HG02973 (cell line): ENCODE data around the gene NAT9.

ENCODE experiments used
- ATAC-seq: cut with Tn5 transposase; IDR thresholded peaks from one replicate; pipeline ENCODE4 v1.9.1; 2021; ENCODE audit warnings: moderate library complexity; ENCODE audit not compliant: unreplicated experiment

NAT9 gene, protein sequence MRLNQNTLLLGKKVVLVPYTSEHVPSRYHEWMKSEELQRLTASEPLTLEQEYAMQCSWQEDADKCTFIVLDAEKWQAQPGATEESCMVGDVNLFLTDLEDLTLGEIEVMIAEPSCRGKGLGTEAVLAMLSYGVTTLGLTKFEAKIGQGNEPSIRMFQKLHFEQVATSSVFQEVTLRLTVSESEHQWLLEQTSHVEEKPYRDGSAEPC

DNA sequence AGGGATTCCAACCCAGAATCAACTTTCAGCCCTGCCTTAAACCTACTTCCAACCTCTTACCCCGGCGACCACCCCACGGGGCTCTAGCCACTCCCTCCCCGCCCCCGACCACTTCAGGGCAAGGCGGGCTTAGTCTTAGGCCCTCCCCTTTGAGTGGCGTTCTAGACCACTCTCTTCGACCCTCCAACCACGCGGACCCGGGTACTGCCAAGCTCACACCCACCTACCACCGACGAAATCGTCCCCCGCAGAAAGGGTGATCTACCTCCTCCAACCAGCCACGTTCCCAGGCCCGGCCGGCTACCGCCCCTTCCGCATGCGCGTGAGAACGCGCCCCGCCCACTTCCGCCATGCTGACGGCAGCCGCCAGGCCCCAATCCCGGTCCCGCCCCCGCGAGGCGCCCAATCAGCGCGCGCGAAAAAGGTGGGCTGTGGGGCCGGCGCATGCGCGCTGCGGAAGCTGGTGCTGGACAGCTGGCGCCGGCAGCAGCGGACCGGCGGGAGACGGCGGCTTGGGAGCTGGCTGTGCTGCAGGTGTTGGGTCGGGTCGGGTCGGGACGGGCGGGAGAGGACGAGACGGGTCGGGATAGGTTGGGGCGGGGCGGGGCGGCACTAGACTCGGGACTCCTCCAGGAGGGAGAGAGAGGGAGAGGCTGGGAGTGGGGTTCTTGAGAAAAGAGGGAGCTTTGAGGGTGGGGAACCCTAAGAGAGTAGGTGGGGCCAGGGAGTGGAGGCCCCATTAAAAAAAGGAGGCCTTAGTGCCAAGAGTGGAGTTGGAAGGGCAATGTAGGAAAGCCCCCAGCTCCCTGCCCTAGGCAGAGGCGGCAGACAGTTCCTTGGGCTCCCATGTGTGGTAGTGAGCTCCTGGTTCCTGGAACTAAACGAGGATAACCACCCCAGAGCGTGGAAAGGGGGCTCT, at the start of gene NAT9:
TSS of gene NAT9 (minus strand) at position 302 of the 919 bp plus-strand sequence. CDS start 647 bp downstream, outside the sequence.
- peak; percentile 55 for ATAC-seq

DNA sequence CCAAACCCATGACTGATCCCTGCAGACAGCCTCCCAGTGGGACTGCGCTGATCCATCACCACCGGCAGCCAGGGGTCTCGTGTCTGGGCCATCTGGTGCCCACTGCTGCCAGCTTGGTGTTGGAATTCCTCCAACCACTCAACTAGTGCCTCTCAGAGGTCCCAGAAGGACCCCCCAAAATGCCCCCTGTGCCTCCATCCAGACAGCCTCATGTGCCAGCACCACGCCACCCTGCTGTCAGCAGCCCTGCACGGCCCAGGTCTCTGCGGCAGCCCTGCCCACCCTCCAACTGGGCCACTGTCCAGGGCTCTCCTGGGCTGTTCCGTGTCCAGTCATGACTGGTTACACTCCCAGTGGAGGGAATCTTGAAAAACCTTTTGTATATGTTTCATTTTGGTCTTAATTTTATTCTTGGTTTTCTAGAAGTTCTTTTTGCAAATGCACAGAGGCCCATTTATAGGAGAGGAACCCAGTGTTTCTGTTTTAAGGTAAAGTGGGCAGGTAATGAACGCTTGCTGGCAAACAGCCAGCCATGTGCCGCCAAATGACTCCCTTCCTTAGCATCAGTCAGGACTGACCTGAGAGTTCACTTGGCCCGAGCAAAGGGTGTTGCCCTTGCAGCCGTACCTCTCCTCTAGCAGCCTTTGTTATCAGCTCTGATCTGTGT, 48.9 kb upstream of the NAT9 start:
- ATAC-seq: no peak

DNA sequence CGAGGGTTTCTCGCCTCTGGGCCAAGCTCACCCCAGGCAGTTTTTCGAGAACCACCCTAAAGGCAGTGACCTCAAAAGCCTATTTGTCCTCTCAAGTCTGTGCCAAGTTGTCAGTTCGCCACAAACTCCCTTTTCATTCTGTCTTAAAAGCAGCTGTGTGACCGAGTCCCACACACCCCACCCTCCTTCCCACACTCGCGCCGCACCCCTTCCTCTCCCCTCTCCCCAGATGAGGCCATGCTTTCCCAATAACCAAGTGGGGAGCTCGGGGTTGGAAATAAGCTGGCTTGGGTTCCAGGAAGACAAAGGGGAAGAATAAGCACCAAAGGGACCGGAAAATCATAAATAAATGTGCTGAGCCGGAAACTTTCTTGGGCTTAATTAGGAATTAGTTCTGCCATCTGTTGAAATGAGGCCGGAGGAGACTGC, 46.8 kb upstream of the NAT9 start:
- ATAC-seq: no peak

DNA sequence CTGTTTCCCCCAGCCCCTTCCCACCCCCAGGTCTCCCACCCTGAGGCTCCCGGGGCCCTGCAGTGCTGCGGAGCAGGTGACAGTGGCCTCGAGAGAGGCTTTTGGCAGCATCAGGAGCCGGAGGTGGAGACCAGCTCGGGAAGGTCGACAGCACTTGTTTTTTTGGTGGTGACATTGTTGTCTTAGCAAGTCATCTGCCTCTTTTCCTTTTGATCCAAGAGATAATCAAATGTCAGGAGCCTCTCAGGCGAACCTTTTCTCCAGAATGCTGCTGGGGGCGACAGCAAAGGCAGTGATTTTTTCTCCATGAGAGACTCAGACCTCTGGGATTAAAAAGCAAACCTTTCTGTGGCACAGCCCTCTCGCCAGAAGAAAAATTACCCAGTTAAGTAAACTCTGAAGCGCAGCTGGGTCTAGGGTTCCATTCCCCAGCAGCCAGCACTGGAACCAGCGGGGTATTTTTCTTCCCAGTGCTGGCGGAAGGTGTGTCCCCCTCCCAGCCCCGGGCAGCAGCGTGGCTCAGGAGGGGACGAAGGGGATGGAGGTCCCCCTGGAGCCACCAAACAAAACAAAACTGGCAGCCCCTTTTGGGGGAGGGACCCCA, 46.3 kb upstream of the NAT9 start:
- no peak for ATAC-seq

DNA sequence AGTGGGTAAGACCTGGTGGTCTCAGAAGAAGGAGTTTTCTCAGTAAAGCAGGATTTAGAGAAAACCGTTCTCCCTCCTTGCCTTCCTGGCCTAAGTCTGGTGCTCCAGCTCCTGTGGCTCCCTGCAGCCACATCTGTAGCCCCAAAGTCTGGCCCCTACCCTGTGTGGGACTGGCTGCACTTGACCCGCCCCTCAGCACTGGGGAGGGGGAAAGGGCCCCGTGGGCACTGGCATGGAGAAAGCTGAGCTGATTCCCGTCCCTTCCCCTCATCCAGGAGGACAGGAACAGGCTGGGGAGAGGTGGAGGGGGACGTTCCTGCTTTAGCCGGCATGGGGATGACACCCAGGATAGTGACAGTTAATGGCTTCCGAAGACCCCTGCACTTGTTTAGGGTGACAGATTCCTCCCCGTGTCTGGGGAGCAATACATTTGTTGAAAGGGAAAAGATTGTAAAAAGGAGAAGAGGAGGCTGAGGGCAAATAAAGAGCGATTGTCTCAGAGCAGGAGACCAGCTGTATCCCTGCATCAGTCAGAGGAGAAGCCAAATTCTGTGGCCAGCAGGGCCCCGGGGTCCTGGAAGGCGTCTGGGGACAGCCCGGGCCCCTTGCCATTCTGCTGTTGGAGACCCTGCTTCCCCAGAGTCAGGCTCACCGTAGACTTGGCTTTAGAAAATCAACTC, 45.6 kb upstream of the NAT9 start:
- no peak for ATAC-seq

DNA sequence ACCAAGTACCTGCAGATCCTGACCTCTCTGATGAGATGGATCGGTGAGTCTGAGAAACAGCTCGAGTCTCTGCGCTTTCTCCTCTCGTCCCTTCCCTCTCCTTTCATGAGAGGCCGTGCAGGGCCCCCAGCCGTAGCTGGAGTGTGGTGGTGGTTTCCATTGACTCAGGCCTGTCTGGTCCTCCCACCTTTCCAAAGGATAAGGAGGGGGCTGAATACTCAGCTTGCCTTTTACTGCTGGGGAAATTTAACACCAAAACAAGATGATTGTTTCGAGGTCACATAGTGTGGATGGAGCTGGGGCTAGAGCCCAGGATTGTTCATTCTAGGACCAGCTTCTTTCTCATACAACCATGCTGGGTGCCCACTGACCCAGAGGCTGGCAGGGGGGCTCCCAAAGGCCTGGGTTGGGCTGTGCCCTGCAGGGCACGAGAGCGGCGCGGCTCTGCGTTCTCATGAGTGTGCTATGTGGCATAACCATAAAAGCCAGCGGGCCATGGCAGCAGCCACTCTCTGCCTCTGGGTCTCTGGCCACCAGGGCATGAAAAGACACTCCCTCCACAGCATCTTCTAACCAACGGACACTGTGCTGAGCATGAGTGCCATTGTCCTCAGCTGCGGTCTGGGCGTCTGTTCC, 43.8 kb upstream of the NAT9 start:
- ATAC-seq: no peak

DNA sequence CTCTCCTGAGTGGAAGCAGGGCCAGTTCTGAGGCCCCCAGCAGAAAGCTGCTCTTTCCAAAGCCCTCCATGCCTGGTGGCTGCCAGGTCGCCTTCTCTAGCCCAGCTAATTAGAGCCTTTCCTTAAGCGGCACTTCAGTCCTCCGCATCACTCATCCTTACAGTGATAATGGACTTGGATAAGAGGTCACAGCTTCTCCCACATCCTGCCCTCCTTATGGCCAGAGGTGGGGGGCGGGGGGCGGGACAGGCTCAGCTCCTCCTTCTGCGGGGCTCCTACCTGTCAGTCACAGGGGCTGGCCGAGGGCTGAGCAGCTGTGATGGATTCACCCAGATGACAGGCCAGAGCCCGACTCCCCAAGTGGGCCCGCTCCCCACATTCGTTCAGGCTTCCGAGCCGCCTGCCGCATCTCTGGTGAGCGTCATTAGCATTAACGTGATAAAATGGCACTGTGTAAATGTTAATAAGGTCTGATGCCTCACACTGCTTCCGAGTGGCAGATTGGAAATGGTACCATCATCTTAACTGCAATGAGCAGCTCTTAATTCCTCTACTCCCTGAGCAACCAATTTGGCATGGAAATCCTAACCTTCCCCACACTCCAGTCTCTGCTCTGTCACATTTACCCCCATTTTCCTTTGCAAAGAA, 42.3 kb upstream of the NAT9 start:
- no peak for ATAC-seq

DNA sequence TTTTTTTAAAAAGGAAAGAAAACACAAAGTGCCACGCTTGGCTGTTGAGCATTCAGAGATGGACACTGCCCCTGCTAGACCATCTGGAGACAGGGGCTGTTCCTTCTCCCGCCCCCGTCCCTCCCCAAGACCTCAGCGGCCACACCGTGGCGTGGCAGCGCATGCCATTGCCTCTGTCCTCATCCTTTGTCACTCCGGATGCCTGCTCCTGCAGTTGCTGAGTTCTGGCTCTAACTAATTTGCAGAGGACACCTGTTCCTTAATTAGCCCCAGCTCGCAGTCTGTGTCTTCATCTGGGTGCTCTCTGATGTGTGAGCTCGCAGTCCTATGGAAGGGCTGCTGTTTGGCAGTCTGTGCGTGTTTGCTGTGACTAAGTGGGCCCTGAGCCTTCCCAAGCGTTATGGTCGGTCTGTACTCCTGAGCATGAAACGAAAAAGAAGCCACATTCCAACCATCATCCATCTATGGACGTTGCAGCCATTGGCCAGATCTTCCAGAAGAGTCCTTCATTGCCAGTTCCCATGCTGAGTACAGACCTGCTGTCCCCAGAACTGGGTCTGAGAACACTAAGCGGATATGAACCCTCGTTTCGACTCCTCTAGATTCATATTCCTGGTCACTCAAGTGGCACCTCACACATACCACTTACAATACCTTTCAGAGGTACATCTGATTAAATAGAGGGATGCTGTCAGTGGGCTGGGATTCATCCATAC, 40.9 kb upstream of the NAT9 start:
- no peak for ATAC-seq

DNA sequence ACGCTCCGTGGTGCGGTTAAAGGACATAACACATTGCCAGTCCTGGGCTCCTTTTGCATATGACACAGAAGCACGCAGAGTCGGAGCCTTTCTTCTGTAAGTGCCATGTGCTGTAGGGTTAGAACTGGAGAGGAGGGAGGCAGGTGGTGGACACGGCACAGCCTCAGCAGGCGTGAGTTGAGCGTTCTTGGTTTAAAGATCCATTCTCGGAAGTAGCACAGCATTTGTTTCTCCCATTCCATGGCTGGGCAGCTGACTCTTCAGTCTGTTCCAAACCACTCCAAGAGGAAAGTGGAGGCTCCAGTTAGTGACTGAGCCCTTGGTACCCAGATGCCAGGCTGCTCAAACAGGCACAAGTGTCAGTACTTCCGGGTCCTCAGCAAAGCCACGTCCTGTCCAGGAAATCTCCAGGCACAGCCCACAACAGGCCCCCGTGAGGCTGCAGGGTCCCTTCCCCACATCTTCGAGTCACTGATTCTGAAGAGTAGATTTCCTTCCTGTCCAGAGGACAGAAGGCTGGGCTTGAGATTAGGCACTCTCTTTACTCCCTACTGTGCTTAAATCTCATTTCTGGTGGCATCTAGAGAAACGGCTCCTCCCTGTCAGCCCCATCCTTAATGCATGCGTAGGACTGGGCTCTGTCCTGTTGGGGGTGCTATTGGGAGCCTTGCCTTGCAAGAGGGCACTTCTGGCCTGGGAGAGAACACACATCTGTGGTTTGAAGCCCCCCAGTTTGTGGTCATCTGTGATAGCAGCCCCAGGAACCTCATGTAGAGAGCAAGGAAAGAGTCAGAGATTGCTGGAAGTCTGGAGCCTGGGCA, 39.6 kb upstream of the NAT9 start:
- no peak for ATAC-seq

DNA sequence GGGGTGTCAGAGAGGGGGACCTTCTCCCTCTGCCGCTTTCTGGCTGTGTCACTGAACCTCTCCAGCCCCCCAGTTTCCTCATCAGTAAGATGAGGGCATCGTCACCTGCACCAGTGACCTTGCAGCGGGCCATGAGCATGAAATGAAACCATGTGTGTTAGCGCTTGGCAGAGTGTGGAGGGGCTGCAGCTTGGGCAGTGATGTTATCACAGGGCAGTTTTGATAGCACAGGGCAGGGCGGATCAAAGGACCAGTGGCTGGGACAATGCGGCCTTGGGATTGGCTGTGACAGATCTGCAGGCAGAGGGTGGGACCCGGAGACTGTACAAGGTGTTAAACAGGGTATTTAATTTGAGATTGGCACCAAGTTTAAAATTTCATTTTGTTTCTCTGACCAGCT, 38.9 kb upstream of the NAT9 start:
- no peak for ATAC-seq

DNA sequence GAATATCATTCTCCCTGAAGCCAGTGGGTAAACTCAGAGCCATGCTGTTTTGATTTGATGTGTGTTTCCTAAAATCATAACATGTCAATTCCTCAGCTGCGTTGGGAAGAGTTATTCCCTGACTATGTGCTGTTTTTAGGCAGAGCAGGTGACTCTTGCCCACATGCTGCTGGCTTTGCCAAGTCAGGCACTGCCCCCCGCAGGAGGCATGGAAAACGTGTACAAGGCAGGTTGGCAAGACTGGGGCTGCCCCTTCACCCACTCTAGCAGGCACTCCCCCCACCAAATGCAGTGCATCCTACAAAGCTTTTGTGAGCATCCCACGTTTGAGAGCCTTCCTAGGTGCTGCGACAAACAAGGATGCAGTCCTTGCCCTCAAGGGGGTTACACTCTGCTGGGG, 38.3 kb upstream of the NAT9 start:
- no peak for ATAC-seq

DNA sequence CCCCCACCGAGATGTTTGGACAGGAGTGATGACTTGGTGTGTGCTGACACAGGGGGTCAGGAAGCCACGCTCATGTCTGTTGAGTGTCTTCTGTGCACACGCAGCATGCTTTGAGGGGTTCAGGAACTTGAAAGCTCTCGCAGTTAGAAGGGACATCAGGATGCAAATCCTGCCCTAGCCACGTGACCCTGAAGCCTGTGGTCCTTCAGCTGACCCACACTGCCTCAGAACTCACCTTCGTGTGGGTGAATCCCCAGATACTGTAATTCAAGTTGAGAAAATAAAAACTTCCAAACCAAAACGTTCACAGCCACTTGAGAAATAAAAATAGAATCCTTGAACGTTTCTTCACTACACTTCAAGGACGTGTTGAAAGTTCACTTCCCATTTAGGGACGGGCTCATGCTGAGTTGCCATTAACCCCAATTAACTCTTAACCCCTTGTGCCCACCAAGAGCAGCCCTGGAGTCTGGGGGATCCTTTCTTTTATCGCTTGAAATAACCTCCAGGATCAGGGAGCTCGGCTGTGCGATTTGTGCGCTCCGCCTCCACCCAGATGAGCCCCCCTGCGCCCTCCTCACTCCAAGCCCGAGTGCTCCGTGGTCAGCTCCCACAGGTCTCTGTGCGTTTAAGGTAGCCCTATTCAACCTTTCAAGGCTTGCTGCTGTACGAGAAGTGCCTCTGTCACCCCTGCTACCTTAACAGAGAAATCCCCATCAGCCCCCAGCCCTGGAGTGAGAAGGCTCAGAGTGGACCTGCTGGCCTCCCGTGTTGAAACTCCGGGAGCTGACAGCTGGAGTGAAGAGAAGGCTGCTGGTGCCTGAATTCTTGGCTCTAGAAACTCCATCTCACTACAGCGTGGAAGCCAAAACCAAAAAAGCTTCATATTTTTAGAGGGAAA, 36.2 kb upstream of the NAT9 start:
- ATAC-seq: no peak

DNA sequence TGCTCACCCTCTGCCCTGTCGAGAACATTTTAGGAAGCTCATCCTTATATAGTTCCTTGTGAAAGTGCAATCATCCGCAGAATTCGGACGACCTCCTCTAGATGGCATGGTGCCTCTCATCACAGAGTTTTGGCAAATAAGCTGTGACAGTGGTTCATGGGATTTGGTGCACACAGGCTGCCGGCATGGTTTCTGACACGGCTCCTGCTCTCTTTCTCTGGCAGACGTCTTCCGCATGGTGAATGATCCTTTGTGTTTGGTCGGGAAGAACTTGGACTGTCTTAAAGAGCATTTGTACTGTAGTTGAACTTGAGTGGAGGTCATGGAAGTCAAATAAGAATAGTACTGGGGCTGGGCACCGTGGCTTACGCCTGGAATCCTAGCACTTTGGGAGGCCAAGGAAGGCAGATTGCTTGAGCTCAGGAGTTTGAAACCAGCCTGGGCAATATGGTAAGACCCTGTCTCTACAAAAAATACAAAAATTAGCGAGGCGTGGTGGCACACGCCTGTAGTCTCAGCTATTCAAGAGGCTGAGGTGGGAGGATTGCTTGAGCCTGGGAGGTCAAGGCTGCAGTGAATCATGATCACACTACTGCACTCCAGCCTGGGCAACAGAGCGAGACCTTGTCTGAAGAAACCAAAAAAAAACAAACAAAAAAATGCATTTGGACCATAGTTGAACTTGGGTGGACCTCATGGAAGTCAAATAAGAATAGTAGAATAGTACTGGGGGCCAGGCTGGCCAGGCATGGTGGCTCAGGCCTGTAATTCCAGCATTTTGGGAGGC, 34.7 kb upstream of the NAT9 start:
- no peak for ATAC-seq

DNA sequence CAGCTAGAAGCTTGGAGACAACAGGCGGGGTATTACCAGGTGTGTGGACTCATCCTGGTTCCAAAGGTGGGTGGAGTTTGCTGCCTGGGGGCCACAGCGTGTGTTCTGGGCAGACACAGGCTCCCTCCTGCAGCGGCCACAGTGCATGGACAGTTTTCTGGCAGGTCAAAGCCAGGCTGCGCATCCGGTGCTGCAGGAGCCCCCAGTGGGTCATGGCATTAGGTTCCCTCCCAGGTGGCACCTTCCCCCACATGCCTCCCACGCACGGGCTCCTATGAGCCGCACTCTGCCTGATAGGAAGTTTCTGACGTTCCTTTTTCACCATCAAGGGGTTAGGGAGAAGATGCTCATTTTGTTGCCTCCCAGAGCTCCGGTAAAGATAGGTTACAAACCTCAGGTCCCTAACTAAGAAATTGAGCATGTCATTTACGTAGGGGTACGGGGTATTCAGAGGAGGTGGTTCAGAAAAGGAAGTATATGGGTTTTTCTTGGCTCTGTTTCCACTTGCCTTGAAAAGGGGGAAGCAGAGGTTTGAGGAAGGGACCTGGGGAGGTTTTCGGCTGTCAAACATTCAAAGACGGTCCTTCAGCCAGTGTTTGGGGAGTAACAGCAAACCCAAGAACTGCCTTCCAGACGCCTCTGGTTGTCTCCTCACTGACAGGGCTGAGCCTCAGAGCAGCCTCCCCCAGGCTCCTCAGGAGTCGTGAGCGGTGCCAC, 32.7 kb upstream of the NAT9 start:
- no peak for ATAC-seq

DNA sequence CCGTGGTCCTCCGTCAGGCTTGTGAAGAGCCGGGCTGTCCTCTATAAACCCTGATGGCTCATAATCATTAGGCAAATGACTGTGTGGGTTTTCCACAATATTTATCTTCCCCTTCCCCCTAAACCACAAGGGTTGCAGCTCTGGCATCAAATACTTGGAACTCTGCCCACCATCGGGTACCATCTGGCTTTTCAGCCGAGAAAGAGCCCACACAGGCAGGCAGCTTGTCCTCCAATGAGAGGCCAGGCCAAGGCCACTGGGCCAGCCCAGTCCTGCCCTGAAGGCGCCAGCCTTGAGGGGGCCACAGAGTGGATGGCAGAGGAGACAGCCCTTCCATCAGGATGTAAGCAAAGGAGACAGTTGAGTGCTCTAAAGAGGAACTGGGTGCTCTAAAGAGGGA, 31.8 kb upstream of the NAT9 start:
- no peak for ATAC-seq

DNA sequence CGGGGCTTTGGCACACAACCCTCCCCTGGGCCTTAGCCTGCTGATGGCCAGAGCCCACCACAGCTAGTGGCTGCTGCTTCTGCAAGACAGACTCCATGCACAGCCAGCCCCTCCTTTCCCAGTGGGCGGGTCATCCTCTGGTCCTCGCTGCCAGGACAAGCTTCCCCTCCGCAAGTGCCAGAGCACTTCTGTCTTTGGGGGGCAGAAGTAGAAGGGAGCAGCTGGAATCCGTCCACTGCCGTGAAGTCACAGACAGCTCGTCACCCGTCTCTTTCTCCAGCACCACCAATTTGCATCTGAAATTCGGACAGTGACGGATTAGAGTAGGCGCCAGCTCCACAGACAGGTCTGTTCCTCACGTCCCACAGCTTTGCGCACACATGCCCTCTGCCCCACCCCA, 31.3 kb upstream of the NAT9 start:
- no peak for ATAC-seq
